Measurements from ENCODE around the gene JOSD2. TPM values are rescaled to one million over a fixed set of nuclear protein-coding genes. Genes with fewer than 3 reads are reported as not detected.

The JOSD2 gene
- total RNA-seq, 2 donors from 2014 or later = 11.6 to 34.7 TPM

DNA sequence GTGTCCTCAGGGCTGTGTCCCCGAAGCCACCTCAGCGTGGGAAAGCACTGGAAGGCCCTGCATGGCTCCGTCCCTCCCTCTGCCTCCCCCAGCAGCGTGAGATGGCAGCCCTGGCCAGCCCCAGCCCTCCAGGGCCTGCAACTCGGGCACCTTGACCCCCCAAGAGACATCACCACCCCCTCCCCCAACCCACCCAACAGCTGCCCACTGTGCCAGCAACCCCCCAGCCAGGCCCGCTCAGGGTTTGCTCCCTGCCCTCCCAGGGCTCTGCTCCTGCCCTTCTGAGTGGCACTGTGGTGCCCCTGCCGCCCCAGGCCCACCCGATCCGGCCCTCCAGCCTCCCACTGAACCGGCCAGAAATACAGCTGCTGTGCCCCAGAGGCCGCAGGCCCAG lies 4.2 kb upstream of the JOSD2 start:
- Histone ChIP-seq H3K9me3 (no peaks in the 10 kb centered on the region), H3K4me3 (no peak overlapping the region), H3K4me1 (ENCODE audit: control insufficient read depth in 1 of 2, low read depth in 2 of 2) (peaks cover 4 to 6% of the 10 kb centered on the region in 2 donors), H3K36me3 (no peaks in the 10 kb centered on the region), H3K27me3 (replicated peaks; ENCODE audit: insufficient read depth) (no peaks in the 10 kb centered on the region), H3K27ac (no peak overlapping the region)
- DNase-seq (ENCODE audit: low spot score) = no peak
- TF ChIP-seq CTCF (IDR thresholded peaks at IDR 0.05) = no peak
- ATAC-seq (ENCODE audit: insufficient number of reproducible peaks, low FRiP score, low read depth) = no peak

GRCh38 chr19:50514346-50515167 lies 3.6 kb upstream of the JOSD2 start:
- Histone ChIP-seq H3K36me3 (no peaks in the 10 kb centered on the region), H3K27me3 (replicated peaks; ENCODE audit: insufficient read depth) (no peaks in the 10 kb centered on the region), H3K9me3 (no peaks in the 10 kb centered on the region), H3K4me1 (ENCODE audit: control insufficient read depth in 1 of 2, low read depth in 2 of 2) (peaks cover 7 to 10% of the 10 kb centered on the region in 2 donors), H3K27ac (no peak overlapping the region), H3K4me3 (no peak overlapping the region)
- ATAC-seq (ENCODE audit: insufficient number of reproducible peaks, low FRiP score, low read depth) = no peak
- DNase-seq (ENCODE audit: low spot score) = no peak
- TF ChIP-seq CTCF (IDR thresholded peaks at IDR 0.05) = no peak

GRCh38 chr19:50513746-50514345 lies 2.9 kb upstream of the JOSD2 start, which contains the start of gene ASPDH:
TSS of gene ASPDH (minus strand) at chr19:50513913. CDS start at chr19:50513823, 90 bp downstream.
- no peaks in the 10 kb centered on the region for H3K9me3 ChIP-seq
- H3K4me3 ChIP-seq = no peak within 1 kb of the TSS
- H3K4me1 ChIP-seq (ENCODE audit: control insufficient read depth in 1 of 2, low read depth in 2 of 2) = peaks cover 7 to 10% of the 10 kb centered on the region in 2 donors
- no peaks in the 10 kb centered on the region for H3K36me3 ChIP-seq
- no peak for TF ChIP-seq CTCF (IDR thresholded peaks at IDR 0.05)
- DNase-seq (ENCODE audit: low spot score) (no peak), ATAC-seq (ENCODE audit: insufficient number of reproducible peaks, low FRiP score, low read depth) (no peak)
- no peak within 1 kb of the TSS for H3K27ac ChIP-seq
- H3K27me3 ChIP-seq (replicated peaks; ENCODE audit: insufficient read depth) = no peaks in the 10 kb centered on the region

DNA sequence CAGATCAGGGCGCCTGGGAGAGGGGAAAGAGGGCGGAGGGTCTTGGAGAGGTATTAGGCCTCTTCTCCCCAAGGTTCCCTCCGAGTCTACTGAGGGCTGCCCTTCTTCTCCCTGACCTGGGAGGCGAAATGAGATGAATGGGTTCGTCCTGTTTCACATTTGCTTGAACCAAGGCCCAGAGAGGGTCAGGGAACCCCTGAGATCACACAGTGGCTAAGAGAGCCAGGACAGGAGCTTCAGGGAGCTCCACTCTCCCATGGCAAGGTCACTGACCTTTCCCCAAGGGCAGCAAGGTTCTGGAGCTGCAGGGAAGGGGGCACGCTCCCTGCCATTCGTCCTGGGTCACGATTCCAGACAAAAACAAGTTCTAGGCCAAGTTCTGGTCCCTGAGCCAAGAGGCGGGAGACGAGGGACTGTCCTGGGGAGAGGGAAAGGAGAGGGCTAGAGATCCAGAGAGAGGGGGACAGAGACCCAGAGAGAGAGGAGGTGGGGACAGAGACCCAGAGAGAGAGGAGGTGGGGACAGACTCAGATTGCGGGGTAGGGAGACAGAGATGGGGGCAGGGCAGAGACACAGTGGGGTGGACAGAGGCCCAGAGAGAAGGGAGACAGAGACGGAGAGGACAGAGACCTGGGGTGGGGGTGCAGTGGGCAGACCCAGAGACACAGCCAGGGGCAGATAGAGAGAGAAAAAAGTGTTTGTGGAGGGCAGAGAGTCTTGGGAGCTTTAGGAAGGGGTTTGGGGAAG lies 2.2 kb upstream of the JOSD2 start:
- Histone ChIP-seq H3K36me3 (no peaks in the 10 kb centered on the region), H3K9me3 (no peaks in the 10 kb centered on the region), H3K4me3 (no peak overlapping the region), H3K27me3 (replicated peaks; ENCODE audit: insufficient read depth) (no peaks in the 10 kb centered on the region), H3K4me1 (ENCODE audit: control insufficient read depth in 1 of 2, low read depth in 2 of 2) (peaks cover 7 to 10% of the 10 kb centered on the region in 2 donors), H3K27ac (no peak overlapping the region)
- ATAC-seq (ENCODE audit: insufficient number of reproducible peaks, low FRiP score, low read depth) (no peak), DNase-seq (ENCODE audit: low spot score) (no peak)
- no peak for TF ChIP-seq CTCF (IDR thresholded peaks at IDR 0.05)

Measured in thoracic aorta (tissue), 2 donors.